NOMO-1 treated with dmso at 0.1 percent for 144 hours (cell line): ENCODE results near the gene PRTN3.
"Not testable (repeated sequence)": the region's sequence is repeated elsewhere in the genome, so short reads cannot be mapped to it uniquely, and the experiment has no call there.

Experiments
- DNase-seq: peaks from one replicate; lab custom pipeline; 2025; ENCODE audit not compliant: unreplicated experiment; lab: John Stamatoyannopoulos, UW

The PRTN3 gene

GRCh38 chr19:862581-863314 is 21.9 kb downstream of the PRTN3 start:
- no peak for DNase-seq

GRCh38 chr19:863315-863620 is 22.5 kb downstream of the PRTN3 start:
- DNase-seq: no peak

- no peak for DNase-seq
Measured at GRCh38 chr19:866769-867300, 26.0 kb downstream of the PRTN3 start.

GRCh38 chr19:867301-867793 is 26.5 kb downstream of the PRTN3 start:
- DNase-seq: no peak

- DNase-seq: no peak
Measured at GRCh38 chr19:867855-868457, 27.2 kb downstream of the PRTN3 start.

- DNase-seq: no peak
Measured at GRCh38 chr19:868458-869244, 27.9 kb downstream of the PRTN3 start.

GRCh38 chr19:869245-870177 is 28.7 kb downstream of the PRTN3 start:
- no peak for DNase-seq

GRCh38 chr19:870314-870713 is 29.5 kb downstream of the PRTN3 start:
- DNase-seq: no peak

GRCh38 chr19:870963-871401 is 30.2 kb downstream of the PRTN3 start:
- DNase-seq: no peak

- DNase-seq: no peak
Measured at GRCh38 chr19:871446-872265, 30.9 kb downstream of the PRTN3 start.

GRCh38 chr19:872266-872951 is 31.6 kb downstream of the PRTN3 start:
- DNase-seq: peak; percentile 70

- DNase-seq: no peak
Measured at GRCh38 chr19:873084-873483, 32.3 kb downstream of the PRTN3 start.

GRCh38 chr19:873561-874041 is 32.8 kb downstream of the PRTN3 start:
- no peak for DNase-seq

GRCh38 chr19:875265-875879 is 34.6 kb downstream of the PRTN3 start:
- no peak for DNase-seq

GRCh38 chr19:876089-876488 is 35.3 kb downstream of the PRTN3 start:
- DNase-seq: no peak

- DNase-seq: no peak
Measured at GRCh38 chr19:876780-877314, 36.0 kb downstream of the PRTN3 start.

GRCh38 chr19:877992-878660 is 37.3 kb downstream of the PRTN3 start:
- not testable (repeated sequence) for DNase-seq
